NCI-H1694 treated with DMSO at 0.1 percent for 48 hours (cell line): ENCODE data around the gene NRXN2.
"Not testable (repeated sequence)": the region's sequence is repeated elsewhere in the genome, so short reads cannot be mapped to it uniquely, and the experiment has no call there.

Experiments used
- DNase-seq: peaks from one replicate; lab custom pipeline; 2025; lab: John Stamatoyannopoulos, UW

Gene NRXN2

DNA sequence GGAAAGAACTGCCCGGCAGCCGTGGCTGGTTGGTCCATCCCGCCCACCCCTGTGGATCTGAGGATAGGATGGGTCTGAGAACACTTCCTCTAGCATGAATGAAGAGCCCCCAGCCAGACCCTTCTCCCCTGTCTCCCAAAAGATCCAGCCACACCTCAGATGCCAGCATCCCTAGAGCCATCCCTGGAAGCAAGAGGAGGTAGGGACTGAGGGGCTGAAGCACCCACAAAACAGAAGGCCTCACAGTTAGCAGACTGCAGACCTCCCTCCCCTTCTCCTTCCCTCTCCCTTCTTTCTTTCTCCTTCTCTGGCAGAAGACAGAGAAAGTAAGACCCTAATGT, 1.7 kb downstream of the NRXN2 start:
- no peak for DNase-seq

DNA sequence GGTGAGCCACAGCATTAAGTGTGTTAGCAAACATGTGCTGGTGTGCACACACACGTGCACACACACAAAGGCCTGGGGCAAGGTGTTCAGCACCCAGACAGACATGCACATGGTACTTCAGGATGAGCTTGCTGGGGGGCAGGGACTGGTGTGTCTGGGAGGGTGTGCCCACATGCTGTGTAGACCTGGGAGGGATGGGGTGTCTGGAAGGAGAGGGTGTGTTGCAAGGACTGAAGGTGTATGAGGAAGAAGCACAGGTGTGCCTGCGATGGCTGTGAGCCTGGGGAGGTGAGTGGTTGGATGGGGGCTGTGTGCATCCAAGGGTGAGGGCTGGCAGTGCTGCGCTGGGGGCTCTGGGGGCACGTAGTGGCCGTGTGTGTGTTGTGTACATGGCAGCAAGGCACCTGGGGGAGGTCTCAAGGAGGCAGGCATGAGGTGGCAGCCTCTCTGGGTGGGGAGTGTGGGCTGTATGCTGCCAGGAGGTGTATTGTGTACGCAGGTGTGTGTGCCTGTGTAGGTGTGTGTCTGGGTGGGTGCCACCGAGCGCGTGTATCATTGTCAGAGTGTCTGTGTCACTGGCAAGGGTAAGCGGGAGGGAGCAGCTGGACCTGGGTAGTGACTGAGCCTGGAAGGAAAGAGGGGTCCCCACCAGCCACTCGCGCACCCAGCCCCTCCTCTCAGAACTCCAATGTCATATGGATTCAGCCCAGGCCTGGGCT, 2.2 kb downstream of the NRXN2 start:
- DNase-seq: no peak

DNA sequence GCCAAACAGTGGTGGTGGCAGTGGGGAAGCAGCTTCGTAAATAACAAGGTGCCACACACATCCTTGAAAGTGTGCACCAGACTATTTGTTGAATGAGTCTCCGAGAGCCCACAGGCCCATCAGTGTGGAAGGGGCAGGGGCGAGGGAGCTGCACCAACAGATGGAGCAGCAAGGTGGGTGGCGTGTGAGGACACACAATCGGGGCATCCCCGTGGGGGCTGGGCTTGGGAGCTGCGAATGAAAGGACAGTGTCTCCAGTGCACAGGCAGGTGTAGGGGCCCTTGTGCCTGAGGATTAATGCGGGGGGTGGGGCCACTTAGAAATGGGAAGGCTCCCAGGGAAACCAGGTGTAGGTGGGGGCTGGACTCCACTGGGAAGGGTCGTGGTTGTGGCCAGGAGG, 2.8 kb downstream of the NRXN2 start:
- DNase-seq: no peak

DNA sequence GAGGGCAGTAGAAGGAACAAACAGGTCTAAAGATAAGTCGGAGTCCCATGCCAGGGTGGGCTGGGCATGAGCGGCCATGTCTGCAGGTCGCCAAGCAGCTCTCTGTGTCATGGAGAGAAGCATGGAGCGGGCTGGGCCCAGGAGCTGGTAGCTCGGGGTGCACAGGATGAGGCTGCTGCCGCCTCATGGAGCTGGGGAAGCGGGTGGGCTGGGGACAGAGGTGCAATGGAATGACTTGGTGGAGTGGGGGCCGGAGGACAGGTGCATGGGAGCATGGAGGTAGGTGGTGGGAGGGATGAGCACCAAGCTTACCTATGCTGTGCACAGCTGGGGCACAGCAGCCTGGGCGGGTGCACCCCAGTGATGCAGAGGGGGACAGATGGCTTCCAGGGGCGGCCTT, 3.6 kb downstream of the NRXN2 start:
- DNase-seq: no peak

DNA sequence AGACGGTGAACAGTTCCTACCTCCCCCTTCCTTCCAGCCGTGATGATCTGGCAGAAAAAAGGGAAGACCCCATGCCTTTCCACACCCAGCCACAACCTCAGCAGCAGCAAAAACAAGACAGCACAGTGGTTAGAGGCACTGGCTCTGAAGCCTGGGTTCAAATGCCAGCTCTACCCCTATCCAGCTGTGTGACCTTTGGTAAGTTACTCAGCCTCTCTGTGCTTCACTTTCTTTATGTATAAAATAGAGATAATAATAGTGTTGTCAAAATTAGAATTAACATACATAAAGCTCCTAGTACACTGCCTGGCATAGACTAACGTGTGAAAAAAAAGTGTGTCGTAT, 4.2 kb downstream of the NRXN2 start:
- DNase-seq: no peak

DNA sequence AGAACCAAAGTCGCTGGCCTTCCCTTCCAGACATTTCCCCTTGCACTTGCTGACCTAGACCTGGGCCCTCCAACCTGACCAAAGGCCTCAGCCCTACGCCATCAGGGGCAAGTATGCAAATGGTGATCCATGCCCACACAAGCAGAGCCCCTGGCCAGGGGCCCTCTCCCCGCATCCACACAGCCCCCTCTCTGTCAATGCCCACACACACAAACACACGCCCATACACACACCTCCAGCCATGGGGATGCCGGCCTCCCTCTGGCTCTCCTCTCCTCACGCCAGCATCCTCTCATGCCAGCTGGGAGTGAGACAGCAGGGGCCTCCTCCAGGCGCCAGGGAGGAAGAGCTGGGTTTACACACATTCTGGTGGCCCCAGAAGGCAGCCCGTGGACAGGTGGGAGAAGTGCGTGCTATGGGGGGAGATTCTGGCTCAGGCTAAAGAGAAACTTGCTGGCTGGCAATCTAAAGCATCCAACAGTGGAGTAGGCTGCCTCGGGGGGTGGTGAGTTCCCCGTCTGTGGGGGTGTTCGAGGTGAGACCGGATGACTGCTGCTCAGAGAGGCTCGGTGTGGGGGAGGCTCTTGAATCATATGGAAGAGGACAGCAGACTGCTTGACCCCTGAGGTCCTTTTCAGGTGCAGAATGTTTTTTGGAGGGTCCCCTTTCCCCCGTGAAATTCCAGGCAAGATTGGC, 4.8 kb downstream of the NRXN2 start:
- no peak for DNase-seq

DNA sequence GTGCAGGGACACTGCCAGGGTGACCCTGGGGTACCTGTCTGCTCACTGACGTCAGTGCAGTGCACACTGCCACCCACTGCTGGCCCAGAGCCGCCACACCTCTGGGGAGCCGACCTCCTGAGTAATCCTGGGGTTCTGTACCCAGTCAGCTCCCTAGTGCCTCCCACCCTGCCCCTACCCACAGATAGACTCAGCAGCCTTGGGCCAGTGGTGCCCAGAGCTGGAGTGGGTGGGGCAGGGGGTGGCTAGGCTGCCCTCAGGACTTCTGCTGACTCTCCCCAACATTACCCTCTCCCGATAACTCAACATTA, 5.8 kb downstream of the NRXN2 start:
- no peak for DNase-seq

DNA sequence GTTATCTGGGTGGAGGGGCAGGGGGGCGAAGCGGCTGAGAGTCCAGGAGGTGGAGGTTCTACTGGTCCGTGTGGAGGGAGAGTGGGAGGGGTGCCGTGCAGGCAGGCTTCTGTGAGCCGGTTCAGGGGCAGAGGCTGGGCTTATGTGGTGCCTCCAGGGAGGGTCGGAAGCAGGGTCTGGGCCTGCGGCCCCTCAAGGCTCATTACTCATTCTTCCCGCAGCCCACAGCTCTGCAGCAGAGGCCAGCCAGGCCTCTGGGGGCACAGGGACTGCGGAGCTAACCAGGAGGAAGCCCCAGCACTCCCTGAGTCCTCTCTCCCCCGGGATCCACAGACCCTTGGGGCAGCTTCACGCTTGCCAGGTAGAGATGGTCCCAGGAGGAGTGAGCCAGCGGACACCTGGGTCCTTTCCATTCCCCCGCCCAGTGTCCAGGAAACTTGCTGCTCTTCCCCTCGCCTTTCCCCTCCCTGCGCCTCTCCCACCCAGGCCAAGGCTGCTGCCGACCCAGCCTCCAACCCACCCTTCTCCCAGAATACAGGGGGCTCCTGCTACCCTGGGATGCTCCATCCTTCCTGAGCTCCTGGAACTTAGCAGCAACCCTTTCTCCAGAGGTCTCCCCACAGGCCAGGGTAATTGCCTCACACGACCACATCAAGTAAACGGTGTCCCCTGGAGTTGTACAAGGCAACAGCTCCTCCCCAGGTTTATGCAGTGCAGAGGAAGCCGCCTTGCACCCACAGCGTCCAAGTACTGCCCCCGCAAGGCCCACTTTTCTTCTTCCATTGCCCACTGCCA, 6.3 kb downstream of the NRXN2 start:
- no peak for DNase-seq

DNA sequence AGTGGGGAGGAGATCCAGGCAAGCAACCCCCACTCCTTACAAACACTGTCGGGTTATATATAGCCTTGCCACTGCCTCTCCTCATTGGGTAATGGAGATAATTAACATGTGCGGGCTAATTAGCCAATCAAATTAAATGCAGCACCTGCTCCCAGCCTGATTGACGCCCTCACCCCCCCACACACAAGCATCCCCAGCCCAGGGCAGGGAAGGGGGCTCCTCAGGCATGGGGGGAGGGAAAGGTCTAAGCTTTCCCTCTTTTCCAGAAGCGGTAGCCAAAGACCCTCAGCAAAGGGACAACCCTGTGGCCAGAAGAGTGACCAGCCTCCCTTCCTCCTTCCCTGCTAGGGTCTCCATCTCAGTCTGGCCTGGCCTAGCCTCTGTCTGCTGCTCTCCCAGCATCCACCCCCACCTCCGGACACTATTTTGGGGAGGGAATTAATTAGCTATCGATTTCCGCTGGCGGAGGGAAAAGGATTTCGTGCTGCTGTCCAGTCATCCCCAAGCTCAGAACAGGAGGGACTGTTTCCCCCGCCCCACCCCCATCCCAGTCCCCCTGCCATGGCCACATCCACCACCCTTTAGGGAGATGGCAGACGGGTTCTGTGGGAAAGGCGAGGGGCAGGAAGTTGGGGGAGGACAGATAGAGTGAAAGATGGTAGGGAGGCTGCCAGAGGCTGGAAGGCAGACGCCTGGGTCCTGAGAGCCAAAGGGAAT, 7.1 kb downstream of the NRXN2 start:
- DNase-seq: no peak

DNA sequence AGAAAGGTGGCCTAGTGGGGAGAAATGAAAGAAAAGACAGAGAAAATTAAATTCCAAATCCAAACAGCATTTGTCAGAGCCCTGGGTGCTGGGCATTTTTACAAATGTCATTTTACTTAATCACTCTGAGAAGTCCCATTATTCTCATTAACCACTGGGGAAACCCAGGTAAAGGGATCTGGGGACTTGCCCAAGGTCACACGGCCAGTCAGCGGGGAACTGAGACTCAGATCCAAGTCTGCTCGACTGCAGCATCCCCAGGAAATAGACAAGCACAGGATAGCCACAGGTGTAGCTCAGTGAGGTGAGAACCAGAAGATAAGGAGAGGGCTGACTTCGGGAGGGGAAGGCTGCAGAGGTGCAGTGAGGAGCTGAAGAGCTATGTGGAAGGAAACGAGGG, 7.9 kb downstream of the NRXN2 start:
- no peak for DNase-seq

DNA sequence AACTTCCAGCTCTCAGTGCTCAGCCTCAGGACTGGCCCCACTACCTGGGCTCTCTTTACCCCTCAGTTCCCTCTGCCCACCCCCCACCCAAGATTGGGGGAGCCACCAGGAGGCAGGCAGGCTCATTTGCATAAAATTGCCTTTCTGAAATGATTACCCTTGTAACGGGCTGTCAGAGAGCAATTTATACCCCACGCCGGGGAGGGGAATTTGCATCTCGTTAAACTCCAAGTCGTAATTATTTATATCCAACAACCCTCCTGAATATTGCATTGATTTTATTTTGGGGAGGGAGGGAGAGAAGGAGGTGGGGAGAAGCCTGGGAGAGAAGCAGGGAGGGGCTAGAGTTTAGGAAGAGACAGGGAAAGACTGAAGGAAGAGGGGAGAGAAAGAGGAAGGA, 8.3 kb downstream of the NRXN2 start:
- no peak for DNase-seq

DNA sequence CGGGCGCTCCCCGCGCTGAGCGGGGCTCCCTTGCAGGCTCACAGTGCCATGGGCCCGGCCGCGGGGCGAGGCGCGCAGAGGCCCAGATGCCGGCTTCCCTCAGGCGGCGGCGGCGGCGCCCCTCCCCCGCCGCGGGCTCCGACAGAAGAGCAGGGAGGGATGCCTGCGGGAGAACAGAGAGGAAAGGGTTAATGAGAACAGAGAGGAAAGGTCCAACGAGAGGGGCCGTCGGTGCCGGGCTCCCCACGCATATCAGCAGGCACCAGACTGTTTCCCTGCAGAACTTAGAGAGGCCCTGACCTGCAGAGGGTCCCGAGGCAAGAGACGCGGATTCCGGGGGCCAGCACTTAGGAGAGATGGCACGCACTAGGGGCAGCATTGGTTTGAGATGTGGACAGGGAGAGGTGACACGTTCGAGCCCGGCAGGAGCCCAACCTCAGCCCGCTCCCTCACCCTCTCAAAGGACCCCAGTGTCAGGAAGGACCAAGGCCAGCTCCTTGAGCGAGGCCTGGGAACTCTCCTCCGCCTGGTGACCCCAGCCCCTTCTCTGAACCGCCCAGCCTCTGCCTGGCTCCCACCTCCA, 9.1 kb downstream of the NRXN2 start:
- no peak for DNase-seq

DNA sequence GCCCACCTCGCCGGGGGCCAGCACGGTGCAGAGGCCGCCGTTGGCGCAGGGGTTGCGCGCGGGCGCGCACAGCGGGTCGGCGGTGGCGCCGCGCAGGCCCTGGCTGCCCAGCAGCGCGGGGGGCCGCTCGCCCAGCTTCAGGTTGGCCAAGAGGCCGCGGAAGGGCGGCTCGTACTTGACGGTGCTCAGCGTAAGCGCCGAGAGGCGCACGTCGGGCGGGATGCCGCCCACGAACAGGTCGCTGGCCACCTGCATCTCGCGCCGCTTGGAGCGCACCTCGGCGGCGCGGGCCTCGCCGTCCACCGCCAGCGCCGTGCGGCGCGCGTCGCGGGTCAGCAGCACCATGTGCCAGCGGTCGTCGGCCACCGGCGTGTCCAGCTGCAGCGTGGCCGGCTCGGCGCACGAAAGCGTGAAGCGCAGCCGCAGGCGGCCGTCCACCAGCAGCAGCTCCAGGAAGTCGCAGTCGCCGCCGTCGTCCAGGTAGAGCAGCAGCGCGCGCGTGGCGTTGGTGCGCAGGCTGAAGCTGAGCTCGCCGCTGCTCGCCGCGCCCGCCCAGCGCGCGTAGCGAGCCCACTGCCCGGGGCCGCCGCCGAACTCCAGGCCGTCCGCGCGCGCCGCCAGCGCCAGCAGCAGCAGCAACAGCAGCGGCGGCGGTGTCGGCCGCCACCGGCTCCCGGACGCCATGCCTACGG, 9.8 kb downstream of the NRXN2 start:
- no peak for DNase-seq

DNA sequence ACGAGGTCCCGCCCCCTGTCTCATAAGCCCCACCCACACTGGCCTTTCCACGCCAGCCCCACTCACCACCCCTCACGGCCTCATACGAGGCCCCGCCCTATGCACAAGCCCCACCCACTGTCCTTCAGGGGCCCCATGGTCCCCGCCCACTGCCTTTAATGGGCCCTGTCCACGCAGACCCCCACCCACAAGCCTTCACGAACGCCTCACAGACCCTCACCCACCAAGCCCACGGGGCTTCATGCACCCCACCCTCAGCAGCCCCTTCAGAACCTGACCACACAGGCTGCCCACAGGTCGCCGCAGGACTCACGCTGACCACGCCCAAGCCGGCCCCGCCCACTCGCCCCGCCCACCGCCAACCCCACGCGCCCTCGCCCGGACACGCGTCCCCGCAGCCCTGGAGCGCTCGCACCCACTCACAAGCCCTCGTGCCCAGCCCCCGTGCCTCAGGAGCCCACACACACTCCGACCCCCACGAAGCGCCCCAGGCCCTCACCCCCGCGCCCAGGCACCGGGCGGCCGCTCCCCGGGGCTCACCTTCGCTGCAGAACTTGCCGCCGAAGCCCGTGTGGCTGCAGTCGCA, 10.5 kb downstream of the NRXN2 start:
- no peak for DNase-seq

DNA sequence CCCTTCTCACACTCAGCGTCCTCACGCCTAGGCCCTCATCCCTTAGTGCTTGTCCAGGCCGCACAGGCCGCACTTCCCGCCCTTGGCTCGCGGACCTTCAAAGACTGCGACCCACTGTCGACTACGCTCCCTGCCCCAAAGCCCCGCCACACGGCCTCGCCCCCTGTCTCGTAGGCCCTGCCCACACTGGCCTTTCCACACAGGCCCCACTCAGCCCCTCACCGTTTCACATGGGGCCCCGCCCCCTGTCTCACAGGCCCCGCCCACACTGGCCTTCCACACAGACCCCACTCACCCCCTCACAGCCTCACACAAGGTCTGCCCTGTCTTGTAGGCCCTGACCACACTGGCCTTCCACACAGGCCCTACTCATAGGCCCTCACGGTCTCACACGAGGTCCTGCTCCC, 11.0 kb downstream of the NRXN2 start:
- DNase-seq: no peak

DNA sequence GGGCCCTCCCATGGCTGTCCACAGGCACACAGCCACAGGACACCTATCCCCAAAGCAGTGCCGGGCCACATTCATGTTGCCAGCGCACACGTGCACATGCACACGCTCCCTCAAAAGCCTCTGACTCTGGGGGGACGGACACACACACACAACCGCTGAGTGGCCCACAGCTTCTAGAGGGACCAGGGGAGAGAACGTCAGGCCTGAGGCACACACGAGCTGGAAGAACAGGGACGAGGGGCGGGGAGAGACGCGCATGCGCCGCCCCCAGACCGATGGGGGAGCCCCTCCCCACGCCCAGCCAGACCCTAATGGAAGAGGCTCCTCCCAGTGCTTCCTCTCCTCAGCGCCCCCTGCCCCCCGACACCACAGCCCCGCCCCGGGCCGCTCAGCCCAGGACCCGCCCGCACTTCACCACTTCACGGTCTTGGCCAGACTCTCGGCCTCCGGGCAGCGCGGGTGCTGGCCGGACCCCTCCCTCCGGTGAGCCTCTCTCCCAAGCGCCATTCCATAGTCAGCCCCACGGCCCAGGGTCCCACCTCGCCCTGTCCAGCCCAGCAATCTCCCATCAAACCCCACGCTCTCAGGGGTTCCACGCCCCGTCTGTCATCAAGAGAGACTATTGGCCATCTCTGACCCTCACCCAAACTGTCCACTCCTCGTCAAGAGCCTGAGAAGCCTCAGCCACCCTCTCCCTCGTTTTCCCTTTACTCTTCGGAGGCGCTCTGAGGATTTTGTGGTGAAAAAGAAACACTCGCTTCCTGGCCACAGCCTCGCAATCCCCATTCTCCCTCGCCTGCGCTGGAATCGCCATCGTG, 11.7 kb downstream of the NRXN2 start:
- DNase-seq: no peak

DNA sequence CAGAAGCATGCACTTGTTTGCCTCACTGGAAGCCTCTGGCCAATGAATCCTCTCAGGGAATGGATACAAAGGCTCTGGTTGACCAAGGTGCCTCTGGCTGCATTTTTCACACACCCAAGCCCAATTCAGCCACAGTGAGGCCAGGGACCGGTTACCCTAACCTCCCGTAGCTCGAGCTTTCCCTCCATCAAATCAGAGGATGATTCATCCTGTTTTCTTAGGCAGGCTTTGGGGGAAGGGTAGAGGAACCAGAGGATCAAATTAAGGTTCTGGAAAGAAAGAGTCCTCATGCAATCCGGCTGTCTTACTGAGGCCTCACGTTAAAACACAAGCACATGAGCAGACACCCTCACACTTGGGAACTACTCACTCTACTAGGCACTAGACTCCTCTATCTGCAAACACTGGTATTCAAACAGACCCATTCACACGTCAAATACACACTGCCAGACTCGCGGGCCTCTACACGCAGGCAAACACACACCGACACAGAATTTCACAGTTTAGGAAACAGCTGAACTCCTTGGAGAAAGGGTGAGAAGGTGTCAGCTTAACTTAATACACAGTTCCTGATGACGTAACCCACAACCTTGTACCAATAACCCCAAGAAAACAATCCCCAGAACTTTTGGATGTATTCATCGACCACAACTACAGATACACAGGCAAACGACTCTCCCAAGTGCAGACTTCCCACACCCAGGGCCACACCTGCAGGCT, 12.4 kb downstream of the NRXN2 start:
- no peak for DNase-seq

DNA sequence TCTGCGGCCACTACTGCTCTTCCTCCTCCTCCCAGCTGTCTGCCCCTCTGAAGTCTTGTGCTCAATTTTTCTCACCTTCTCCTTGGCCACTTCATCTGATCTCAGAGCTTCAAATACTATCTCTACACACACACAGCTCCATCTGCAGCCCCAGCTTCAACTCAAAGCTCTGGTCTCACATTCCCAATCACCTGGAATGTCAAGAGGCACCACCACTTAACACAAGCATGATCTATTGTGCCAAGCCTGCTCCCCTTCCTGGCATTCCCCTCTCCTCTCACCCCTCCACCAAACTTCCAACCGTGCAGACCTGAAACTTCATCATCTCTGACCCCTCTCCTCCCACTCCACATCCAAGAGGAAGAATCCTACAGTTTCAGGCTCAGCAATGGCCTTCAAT, 17.5 kb downstream of the NRXN2 start:
- no peak for DNase-seq

DNA sequence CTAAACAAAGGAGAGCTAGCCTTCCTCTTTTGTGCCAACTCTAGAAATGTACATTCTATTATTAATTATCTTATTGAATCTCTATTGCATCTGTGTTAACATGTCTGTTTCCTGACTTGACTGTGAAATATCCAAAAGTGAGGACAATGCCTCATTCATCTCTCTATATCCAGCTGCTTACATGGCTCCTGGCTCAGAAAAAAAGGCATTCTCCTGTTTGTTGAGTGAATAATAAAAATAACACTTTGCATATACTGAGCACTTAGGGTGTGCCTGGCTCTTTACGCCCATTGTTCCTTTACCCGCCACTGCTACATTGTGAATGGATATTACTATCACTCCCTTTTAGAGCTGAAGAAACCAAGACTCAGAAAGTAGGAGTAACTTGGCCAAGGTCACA, 19.9 kb downstream of the NRXN2 start:
- DNase-seq: no peak

DNA sequence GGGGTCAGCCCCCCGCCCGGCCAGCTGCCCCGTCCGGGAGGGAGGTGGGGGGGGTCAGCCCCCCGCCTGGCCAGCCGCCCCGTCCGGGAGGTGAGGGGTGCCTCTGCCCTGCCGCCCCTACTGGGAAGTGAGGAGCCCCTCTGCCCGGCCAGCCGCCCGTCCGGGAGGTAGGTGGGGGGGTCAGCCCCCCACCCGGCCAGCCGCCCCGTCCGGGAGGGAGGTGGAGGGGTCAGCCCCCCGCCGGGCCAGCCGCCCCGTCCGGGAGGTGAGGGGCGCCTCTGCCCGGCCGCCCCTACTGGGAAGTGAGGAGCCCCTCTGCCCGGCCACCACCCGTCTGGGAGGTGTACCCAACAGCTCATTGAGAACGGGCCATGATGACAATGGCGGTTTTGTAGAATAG, 21.0 kb downstream of the NRXN2 start:
- DNase-seq: not testable (repeated sequence)
